HG03280 (cell line): ENCODE data around the gene TMEM43.

Source experiments
- ATAC-seq: cut with Tn5 transposase; IDR thresholded peaks from one replicate; pipeline ENCODE4 v1.9.1; 2021; ENCODE audit warnings: mild to moderate bottlenecking, moderate library complexity; ENCODE audit not compliant: unreplicated experiment

Gene TMEM43

DNA sequence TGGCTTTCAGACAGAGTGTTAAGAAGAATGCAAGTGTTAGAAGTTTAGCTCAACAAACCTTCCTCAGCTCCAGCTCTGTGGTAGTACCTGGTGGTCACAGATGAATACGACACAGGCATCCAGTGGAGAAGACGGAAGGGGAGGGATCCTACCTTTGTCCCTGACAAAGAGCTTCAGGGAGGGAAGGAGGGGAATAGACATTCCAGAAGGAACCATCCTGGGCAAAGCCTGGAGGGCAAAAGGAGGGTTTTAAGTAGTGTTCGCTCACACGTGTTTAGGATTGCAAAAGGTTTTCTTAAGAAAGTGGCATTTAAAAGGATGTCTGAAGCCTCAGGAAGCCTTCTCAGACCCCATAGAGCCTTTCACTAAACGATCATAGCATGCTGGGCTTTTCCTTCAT, 3.0 kb upstream of the TMEM43 start:
- ATAC-seq: no peak

DNA sequence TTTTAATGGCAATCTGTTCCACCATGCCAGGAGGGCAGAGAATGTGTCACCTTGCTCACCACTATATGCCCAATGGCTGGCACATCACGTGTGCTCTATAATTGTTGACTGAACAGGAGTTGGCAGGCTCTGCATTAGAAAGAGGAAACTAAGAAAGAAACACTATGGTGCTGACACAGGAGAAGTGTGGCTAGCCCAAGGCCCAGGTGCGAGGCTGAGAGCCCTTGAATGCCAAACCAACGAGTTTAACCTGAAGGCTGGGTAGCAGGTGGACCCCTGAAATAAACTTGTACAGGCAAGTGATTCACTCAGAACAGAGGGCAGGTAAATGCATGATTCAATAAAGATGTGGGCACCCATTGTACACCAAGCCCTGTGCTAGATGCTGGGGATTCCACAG, 2.6 kb upstream of the TMEM43 start:
- no peak for ATAC-seq

DNA sequence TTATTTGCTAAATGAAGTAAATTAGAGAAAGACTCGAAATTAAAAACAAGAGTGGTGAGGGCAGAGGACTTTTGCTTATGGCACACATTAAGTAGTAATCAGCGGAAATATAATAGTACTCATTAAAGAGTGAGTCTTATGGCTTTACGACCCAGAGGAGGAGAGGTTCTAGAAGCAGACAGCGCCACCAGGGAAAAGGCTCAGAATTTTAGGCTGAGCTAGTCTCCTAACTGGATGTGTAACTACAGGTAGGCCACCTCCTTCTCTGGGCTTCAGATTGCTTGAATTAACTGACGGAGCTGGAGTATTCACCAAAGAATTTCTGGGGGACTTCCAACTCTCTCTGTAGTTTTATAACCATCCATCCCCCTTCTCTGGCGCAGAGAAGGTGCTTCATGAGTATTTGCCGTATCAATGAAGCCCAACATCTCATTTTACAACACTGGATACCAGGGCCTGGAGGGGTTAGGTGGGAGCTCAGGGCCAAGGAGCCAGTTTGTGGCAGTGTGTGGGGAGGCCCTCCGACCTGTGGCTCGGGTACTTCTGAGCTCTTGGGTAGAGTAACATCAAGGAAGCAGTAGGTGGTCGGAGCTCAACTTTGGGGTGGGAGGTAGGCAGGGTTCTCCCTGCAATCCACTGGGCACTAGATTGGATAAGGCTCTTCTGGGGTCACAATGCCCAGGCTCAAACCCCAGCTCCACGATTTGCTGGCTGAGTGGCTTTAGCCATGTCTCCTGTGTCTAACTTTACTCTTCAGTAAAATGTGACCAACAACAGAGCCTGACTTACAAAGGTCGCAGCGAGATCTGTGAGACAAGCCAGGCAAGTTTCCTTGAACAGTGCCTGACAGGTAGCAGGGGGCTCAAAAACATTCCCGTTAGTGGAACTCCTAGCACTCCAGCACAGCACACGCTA, 1.3 kb upstream of the TMEM43 start:
- ATAC-seq: no peak

DNA sequence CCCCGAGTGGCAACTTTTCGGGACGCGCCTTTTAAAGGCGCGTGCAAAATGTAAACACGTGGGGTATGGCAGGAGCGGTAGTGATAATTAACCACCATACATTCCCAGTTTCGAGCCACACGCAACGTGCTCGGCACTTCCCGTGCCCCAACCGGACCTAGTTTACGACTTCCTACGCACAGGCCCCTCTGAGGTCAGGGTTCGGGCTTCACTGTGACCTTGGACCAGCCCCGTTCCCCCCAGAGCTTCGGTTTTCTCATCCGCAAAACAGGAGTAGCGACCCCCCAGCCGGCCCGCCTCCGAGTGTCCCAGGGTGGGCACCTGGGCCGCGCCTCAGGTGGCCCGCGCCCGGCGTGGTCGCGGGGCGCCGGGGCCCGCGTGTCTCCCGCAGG, 633 bp upstream of the TMEM43 start:
- ATAC-seq: peak; percentile 34

DNA sequence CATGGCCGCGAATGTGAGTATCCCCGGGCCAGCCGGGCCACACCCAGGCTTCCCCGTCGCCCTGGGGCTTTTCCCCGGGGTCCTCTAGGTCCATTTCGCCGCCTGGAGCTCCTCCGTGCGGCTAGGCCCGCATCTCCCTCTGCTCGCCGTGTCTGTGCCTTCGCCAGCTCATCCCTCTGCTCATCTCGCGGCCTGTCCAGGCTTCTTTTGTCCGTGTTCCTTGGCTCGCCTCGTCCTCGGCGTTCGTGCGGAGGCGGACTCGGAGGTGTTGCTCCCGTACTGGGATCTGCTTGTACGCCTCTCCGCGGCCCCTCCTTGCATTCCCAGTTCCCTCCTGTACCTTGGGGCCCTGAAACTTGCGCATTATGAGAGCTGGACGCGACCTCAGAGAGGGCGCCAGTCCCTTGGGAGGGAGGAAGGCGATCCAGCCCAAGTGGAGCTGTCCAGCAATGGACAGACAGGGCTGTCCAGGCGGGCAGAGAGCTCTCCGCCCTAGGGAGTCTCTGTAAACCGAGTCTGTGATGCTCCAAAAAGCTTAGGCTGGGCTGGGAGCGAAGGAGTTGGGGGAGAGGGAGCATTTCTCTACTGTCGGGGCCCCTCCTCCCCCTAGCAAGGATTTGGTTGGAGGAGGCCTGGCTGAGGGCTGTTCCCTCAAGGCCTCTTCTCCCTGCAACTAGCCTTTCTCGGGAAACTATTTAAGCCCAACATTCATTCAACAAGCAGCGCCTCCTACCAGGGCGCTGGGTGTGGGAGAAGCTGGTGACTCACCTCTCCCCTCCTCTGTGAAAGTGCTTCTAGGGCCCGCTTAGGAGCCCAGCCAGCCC, 553 bp downstream of the TMEM43 start:
- ATAC-seq: peak; percentile 9

DNA sequence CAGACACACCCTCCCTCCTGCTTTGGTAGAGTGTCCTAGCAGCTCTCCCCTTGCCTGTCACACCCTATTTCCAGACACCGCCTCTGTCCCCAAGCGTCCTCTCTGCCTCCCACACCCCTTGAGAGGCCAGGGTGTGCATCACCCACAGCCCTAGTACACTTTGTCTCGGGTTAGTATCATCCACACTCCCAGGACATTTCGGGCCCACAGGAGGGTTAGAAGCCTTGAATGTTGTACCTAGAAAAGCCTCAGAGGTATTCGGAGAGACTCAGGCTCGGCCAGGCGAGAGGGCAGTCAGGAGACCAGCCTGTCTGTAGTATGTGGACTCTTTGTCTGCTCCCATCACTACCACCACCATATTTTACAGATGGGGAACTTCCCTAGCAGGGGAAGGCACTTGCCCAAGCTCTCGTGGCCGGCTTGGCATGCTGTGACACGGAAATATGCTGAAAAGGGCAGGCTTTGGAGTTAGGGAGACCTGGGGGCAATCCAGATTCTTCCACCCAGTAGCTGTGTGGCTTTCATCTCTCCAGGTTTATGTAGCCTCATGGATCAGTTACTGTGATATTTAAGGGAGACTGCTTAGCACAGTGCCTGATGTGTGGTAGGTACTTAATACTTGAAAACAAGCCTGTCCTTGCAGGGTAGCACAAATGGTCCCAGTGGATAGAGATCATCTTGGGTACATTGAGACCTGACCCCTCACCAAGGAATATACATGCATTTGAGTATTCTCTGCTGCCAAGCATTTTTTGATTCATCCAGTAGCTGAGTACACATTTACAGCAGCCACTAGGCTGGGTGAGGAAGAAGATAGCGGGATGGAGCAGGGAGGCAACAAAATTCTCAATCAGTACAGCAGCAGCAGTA, 1.4 kb downstream of the TMEM43 start:
- ATAC-seq: no peak

DNA sequence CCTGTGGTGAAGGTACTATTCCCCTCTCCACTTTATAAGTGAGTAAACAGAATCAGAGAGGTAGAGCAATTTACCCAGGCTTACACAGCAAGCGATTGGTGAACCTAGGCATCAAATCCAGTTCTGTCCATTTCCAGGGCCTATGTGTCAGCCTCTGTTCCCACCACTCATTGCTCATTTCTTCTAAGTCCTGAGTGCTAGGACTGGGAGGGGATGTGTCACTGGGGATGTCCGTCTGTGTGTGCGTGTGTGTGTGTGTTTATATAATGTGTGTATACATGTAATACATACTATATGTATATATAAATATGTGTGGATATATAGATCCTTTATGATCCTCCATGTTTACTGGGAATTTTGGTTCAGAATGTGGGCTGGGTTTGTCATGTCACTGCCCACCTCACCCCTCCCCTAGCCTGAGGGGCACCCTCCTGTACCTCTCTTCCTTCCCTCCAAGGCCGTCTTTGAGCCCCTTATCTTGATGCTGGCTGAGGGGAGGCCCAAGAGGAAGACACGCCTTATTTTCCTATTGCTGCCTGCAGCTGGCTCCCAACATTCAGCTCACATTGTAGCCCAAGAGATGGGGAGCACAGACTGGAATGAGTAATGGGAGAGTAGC, 2.1 kb downstream of the TMEM43 start:
- ATAC-seq: no peak

DNA sequence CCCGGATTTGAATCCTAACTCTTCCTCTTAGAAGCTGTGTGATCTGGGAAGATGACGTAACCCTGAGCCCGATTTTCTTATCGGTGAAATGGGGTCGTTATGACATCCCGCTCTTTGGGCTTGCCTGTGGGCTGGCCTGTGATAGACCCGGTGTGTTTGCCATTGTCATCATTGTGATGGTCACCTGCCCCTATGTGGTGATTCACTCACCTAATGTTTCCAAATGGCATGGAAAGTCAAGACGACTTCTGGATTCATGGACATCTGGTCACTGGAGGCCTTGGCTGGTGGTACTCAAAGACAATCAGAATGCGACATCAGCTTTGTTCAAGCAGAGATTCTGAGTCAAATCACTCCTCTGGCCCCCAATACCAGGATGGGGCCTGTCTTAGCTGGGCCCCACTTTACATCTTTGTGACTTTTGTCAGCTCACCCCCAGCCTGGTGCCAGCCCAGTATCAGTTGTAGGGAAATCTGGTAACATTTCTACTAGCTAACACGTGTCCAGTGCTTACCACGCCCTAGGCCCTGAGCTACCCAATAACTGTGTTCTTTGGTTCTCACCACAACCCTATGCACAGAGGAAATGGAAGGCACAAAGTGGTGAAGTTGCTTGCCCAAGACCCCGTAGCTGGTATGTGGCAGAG, 2.8 kb downstream of the TMEM43 start:
- no peak for ATAC-seq

DNA sequence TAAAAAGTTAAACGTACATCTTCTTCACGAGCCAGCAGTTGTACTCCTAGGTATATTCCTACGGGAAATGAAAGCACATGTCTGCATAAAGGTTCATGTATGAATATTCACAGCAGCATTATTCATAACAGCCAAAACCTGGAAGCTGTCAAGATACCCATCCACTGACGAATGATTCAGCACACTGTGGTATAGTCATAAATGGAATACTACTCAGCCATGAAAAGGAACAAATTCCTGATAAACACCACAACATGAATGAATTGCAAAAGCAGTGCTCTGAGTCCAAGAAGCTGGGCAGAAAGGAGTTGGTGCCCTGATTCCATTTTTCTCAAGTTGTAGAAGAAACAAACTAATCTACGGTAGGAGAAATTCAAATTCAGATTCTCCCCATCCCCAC, 3.9 kb downstream of the TMEM43 start:
- no peak for ATAC-seq

DNA sequence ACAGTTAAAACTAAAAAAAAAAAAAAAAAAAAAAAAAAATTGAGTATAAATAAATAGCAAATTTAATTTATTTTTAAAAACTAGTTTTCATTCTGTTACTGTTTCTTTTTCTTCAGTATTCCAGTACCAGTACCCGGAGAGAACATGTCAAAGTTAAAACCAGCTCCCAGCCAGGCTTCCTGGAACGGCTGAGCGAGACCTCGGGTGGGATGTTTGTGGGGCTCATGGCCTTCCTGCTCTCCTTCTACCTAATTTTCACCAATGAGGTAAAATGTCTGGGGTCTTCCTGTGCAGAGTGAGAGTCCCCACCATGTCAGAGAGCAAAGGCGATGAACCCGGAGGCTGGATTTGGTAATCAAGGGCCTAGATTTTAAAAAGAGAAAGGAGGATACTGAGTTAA, 4.4 kb downstream of the TMEM43 start:
- ATAC-seq: no peak

DNA sequence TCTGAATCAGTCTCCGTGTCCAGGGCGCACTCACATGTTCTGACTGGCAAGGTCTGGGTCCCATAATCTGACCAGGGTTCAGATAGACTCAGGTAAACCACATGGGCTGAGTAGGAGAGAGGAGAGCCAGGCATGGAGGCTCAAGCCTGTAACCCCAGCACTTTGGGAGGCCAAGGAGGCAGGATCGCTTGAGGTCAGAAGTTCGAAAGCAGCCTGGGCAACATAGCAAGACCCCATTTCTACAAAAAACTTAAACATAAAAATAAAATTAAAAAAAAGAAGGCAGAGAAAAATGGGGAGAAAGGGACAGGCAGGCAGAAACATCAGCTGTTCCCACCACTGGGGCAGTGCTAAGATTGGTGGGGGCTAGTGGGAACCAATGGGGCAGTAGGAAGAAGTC, 5.4 kb downstream of the TMEM43 start:
- ATAC-seq: no peak

DNA sequence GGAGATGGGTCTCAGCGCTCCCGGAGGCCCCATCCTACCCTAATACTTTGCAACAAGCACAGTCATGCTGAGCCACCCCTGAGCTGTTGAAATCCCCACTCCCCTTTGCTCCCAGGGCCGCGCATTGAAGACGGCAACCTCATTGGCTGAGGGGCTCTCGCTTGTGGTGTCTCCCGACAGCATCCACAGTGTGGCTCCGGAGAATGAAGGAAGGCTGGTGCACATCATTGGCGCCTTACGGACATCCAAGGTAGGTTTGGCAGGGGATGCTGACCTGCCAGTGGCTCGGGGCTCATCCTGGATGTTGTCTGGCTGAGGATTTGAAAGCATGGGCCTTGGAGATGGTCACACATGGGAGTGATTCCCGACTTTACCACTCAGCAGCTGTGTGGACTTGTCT, 5.9 kb downstream of the TMEM43 start:
- no peak for ATAC-seq

DNA sequence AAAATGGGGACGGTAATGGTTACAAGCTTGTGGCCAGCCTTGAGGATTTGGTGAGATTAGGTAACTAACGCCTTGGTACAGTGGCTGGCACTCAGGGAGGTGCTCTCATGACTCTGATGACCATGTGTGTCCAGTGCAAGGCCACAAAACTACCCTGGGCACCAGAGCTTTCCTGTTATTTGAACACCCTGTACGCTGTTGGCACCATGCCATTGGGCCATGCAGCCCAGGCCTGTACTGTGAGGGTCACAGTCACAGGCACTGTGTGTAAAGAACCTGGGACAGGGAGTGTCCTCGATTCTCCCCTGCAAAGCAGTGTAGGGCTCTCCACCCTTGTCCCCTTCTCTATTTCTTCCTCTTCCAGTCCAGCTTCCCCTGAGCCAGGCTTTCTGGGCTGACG, 6.3 kb downstream of the TMEM43 start:
- ATAC-seq: no peak

DNA sequence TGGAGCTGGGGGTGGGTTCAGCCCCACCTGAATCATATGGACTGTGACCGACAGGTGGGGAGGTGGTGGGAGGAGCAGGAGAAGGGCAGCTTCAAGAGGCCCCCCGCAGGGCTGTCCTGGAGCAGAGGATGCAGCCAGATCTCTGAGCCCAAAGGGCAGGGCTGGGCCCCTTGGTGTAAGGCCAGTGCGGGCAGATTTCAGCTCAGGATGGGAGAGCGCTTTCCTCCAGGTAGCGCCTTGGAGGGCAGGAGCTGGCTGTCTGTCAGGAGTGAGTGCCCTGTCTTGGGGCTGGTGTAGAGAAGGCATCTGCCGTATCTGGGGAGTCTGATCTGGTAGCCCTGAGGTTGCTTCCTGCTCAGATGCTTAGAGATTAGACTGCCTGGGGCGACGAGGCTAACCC, 7.3 kb downstream of the TMEM43 start:
- no peak for ATAC-seq

DNA sequence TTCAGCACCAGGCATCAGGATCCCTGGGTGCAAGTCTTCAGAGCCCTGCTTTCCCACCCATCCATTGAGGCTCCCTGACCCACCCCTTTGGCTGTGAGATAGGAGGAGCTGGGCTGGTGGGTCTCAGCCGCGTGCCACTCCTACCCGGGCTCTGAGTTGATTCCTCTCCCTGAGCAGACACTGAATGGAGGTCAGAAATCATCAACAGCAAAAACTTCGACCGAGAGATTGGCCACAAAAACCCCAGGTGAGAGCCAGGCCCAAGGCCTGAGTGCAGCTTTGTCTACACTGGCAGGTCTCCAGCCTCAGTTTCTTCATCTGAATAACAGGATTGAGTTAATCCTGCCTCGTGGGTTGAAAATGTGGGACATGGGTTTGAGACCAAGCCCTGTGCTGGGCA, 7.8 kb downstream of the TMEM43 start:
- no peak for ATAC-seq

DNA sequence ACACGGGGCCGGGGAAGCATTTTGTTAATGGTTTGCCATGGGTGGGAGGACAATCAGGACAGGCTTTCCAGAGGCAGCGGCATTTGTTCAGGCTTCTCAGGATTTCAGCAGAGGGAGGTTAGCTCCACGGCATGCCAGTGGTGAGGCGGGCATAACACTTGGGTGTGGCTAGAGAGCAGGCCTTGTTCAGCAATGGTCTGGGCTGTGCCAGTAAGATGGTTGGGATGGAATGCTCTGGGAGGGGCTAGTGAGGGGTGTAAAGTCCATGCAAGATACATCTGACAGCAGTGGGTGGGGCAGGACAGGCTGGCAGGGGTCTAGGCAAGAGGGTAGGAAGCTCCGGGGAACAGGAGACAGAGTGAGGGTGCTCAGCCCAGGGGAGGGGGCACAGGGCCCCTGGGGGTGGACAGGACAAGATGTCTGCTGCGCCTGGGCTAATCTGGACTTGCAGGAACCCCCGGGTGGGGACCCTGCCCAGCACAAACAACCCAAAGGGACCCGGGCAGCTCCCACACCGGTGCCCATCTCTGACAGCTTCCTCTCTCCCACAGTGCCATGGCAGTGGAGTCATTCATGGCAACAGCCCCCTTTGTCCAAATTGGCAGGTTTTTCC, 8.4 kb downstream of the TMEM43 start:
- ATAC-seq: no peak

DNA sequence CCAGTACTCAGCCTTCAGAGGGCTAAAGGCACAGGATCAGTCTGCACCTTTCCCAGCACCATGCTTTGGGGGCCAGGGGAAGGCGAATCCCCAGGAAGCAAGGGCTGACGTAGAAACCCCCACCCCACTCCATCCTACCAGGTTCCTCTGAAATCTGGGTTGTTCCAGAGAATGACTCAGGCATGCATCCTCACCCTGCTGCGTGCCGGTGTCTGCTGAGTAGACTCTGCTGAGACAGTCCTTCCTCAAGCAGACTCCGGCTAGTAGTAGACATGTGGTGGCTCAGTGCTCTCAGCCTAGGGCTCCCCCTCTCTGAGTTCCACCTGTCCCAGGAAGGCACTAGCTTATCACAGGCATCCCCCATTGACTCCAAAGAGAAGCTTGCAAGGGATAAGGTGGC, 9.0 kb downstream of the TMEM43 start:
- no peak for ATAC-seq

DNA sequence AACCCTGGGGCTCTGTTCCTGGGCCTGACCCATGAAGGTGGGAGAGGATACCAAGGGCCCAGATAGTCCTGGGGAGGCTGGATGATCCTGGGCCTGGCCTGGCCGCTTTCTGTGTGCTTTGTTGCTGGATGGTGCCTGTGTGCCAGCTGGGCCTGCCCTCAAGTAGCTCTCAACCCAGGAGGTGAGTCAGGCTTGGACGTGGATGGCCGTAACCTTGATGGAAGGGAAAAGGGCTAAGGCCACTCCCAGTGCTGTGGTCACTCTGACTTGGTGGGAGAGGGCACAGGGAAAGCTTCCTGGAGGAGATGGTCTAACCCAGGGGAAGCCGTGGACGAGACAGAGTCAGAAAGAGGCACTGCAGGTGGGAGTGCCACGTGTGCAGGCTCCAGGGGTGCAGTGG, 9.4 kb downstream of the TMEM43 start:
- no peak for ATAC-seq

DNA sequence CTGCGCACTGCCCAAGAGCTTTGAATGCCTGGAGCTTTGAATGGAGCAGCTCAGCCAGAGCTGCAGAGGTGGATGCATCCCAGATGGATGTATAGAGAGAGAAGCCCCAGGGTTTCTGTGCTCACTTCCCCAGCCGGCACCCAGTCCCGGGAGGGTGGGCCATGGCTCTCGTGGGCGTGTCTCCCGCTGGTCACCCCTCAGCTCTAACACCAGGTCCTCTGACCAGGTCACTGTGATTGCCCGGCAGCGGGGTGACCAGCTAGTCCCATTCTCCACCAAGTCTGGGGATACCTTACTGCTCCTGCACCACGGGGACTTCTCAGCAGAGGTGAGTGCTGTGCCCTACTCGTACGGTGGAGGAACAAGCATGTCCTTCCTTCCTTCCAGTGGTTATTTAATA, 10.7 kb downstream of the TMEM43 start:
- no peak for ATAC-seq

DNA sequence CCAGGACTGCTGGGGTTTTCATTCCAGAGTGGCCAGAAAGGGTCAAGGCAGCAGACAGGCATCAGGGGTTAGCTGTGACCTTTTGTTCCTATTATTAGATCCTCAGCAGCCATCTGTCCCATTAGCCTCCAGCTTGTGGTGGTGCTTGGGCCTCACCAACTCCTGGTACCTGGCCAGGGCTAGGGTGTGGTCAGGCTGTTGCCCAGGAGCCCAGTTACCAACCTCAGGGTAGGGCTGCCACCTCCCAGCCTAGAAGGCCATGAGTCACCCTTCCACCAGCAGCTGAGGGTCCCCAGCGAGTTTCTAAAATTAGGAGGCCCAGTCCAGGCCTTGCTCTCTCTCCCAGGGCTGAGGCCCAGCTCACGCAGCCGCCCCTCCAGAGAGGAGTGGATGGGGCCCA, 12.2 kb downstream of the TMEM43 start:
- no peak for ATAC-seq
